Prostate gland (tissue), 2 donors: ENCODE measurements around the gene CASQ1.

Experiments used
- POLR2A ChIP-seq: fragments of 450-650 bp; IDR thresholded peaks from one replicate; pipeline ENCODE4 v1.6.1; 2016; ENCODE audit warnings: antibody characterized with exemption, mild to moderate bottlenecking
- TF ChIP-seq, protein P1 (sequence below), 4 experiments: fragments of 200-600 bp in 2 of 4; fragments of 450-650 bp in 2 of 4; sonication (generic) in 2 of 4; IDR thresholded peaks; 1 replicate in 3 of 4; 2 replicates in 1 of 4; pipeline ENCODE4 v1.5.1; 2016 to 2019; ENCODE audit warnings: antibody characterized with exemption in 4 of 4, mild to moderate bottlenecking in 2 of 4, moderate library complexity in 2 of 4

DNA sequence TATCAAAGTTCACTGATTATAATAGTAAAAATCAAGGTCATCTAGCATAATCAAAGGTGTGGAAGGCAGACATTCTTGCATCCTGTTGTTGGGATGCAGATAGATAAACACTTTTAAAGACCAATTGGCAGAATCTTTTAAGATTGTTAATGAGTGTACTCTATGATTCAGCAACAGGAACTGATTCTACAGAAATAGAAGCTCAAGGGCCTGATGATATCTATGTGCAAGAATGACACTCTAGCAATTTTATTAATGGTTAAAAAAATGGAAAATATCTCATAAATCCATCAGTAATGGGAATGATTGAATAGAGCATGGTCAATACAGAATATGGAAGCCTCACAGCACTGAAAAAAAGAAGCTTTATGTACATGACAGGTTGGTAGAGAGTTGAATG is 41.1 kb upstream of the CASQ1 start:
- TF ChIP-seq, protein P1, sequence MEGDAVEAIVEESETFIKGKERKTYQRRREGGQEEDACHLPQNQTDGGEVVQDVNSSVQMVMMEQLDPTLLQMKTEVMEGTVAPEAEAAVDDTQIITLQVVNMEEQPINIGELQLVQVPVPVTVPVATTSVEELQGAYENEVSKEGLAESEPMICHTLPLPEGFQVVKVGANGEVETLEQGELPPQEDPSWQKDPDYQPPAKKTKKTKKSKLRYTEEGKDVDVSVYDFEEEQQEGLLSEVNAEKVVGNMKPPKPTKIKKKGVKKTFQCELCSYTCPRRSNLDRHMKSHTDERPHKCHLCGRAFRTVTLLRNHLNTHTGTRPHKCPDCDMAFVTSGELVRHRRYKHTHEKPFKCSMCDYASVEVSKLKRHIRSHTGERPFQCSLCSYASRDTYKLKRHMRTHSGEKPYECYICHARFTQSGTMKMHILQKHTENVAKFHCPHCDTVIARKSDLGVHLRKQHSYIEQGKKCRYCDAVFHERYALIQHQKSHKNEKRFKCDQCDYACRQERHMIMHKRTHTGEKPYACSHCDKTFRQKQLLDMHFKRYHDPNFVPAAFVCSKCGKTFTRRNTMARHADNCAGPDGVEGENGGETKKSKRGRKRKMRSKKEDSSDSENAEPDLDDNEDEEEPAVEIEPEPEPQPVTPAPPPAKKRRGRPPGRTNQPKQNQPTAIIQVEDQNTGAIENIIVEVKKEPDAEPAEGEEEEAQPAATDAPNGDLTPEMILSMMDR (IDR thresholded peaks at IDR 0.05) = no peak
- no peak for TF ChIP-seq POLR2A
